Neural cell (in vitro differentiated cells): Measurements from ENCODE around the gene STMN3. TPM values are rescaled to one million over a fixed set of nuclear protein-coding genes. Genes with fewer than 3 reads are reported as not detected.

Experiments
- H2AFZ ChIP-seq: fragments of 200-600, 300-800 bp; sonication (generic), shearing (Covaris generic); 2 replicates; pipeline ENCODE4 v1.6.0; 2014; ENCODE audit warnings: low read depth, mild to moderate bottlenecking, antibody characterized with exemption, low read length, moderate library complexity
- H3F3A ChIP-seq: fragments of 200-600 bp; shearing (Covaris generic); 2 replicates; pipeline ENCODE4 v1.6.1; 2016; ENCODE audit warnings: mild to moderate bottlenecking, moderate library complexity, mixed read lengths, antibody characterized with exemption, low read length; ENCODE audit not compliant: insufficient read depth, poor library complexity, severe bottlenecking
- H3K27ac ChIP-seq: fragments of 200-600, 300-800 bp; sonication (generic), shearing (Covaris generic); 2 replicates; pipeline ENCODE4 v1.5.1; 2014; ENCODE audit warnings: mild to moderate bottlenecking, low read length, moderate library complexity
- H3K27me3 ChIP-seq: fragments of 300-800, 200-600 bp; sonication (generic), shearing (Covaris generic); 2 replicates; pipeline ENCODE4 v1.6.0; 2014; ENCODE audit warnings: mild to moderate bottlenecking, low read depth, low read length, moderate library complexity; ENCODE audit not compliant: insufficient read depth
- H3K36me3 ChIP-seq: fragments of 300-800, 200-600 bp; sonication (generic), shearing (Covaris generic); 2 replicates; pipeline ENCODE4 v1.5.1; 2014; ENCODE audit warnings: mild to moderate bottlenecking, antibody characterized with exemption, low read length, moderate library complexity; ENCODE audit not compliant: insufficient read depth
- H3K4me2 ChIP-seq: fragments of 300-800, 200-600 bp; sonication (generic), shearing (Covaris generic); 2 replicates; pipeline ENCODE4 v1.6.0; 2014; ENCODE audit warnings: mild to moderate bottlenecking, low read length
- H3K4me3 ChIP-seq: fragments of 300-800, 200-600 bp; sonication (generic), shearing (Covaris generic); 2 replicates; pipeline ENCODE4 v1.5.1; 2014; ENCODE audit warnings: mild to moderate bottlenecking, low read length, moderate library complexity
- H3K79me2 ChIP-seq: fragments of 200-600 bp; shearing (Covaris generic); replicated peaks from 2 replicates; pipeline ENCODE4 v1.6.0; 2014; ENCODE audit warnings: mild to moderate bottlenecking, low read length, moderate library complexity; ENCODE audit not compliant: insufficient read depth
- H3K9ac ChIP-seq: fragments of 300-800, 200-600 bp; sonication (generic), shearing (Covaris generic); 2 replicates; pipeline ENCODE4 v1.6.1; 2016; ENCODE audit warnings: mild to moderate bottlenecking, low read length, mixed read lengths
- H3K9me2 ChIP-seq: fragments of 200-600 bp; shearing (Covaris generic); 2 replicates; pipeline ENCODE4 v1.6.1; 2016; ENCODE audit warnings: mild to moderate bottlenecking, low read length, mixed read lengths; ENCODE audit not compliant: insufficient read depth
- H3K9me3 ChIP-seq: fragments of 200-600, 300-800 bp; sonication (generic), shearing (Covaris generic); 2 replicates; pipeline ENCODE4 v1.6.1; 2016; ENCODE audit warnings: mild to moderate bottlenecking, mixed run types, low read length, moderate library complexity, mixed read lengths
- H4K20me1 ChIP-seq: fragments of 200-600 bp; shearing (Covaris generic); 2 replicates; pipeline ENCODE4 v1.6.1; 2016; ENCODE audit warnings: mild to moderate bottlenecking, mixed run types; ENCODE audit not compliant: insufficient read depth
- CTCF ChIP-seq: fragments of 450-650 bp; IDR thresholded peaks from 2 replicates; pipeline ENCODE4 v1.5.1; 2014; ENCODE audit warnings: antibody characterized with exemption, mild to moderate bottlenecking, moderate library complexity; ENCODE audit not compliant: poor library complexity, severe bottlenecking
- EP300 ChIP-seq: fragments of 450-650 bp; conservative IDR thresholded peaks from 2 replicates; pipeline ENCODE4 v1.6.1; 2014; ENCODE audit warnings: antibody characterized with exemption, mild to moderate bottlenecking, moderate library complexity; ENCODE audit not compliant: poor library complexity, severe bottlenecking
- EZH2 ChIP-seq: fragments of 200-600, 300-800 bp; shearing (Covaris generic), sonication (generic); IDR thresholded peaks from 2 replicates; pipeline ENCODE4 v1.6.1; 2014; ENCODE audit warnings: antibody characterized with exemption, low read length, borderline replicate concordance, mild to moderate bottlenecking; ENCODE audit not compliant: insufficient read depth, poor library complexity, severe bottlenecking
- MXI1 ChIP-seq: fragments of 450-650 bp; conservative IDR thresholded peaks from 2 replicates; pipeline ENCODE4 v1.6.1; 2014; ENCODE audit warnings: antibody characterized with exemption, mild to moderate bottlenecking; ENCODE audit not compliant: poor library complexity, severe bottlenecking
- POLR2AphosphoS5 ChIP-seq: IDR thresholded peaks from 2 replicates; pipeline ENCODE4 v1.6.1; 2012
- RAD21 ChIP-seq: fragments of 450-650 bp; conservative IDR thresholded peaks from 2 replicates; pipeline ENCODE4 v1.6.1; 2014; ENCODE audit warnings: antibody characterized with exemption, mild to moderate bottlenecking, moderate library complexity
- REST ChIP-seq: IDR thresholded peaks from 2 replicates; pipeline ENCODE4 v1.6.1; 2012; ENCODE audit warnings: borderline replicate concordance
- SMC3 ChIP-seq: fragments of 450-650 bp; conservative IDR thresholded peaks from 2 replicates; pipeline ENCODE4 v1.6.1; 2014; ENCODE audit warnings: antibody characterized with exemption, mild to moderate bottlenecking, moderate library complexity; ENCODE audit not compliant: poor library complexity
- TAF1 ChIP-seq: IDR thresholded peaks from 2 replicates; pipeline ENCODE4 v1.6.1; 2012; ENCODE audit warnings: low read depth
- polyA plus RNA-seq: library from polyadenylated mRNA; depleted of rRNA; stranded (reverse); fragments of >200 nt; gene quantifications from 2 replicates; pipeline ENCODE4 v1.2.3, GENCODE V29; 2014

STMN3 gene
- polyA plus RNA-seq, 1 donor from 2014 or later = 268 TPM

- no peaks in the 10 kb centered on the region for H3K79me2 ChIP-seq
- no peaks in the 10 kb centered on the region for H3K9me3 ChIP-seq
- H2AFZ ChIP-seq = no peak overlapping the region
- no peaks in the 10 kb centered on the region for H3K9me2 ChIP-seq
- no peak for TF ChIP-seq EZH2
- TF ChIP-seq TAF1 = no peak
- no peak for TF ChIP-seq SMC3
- no peak for TF ChIP-seq MXI1
- TF ChIP-seq RAD21 = no peak
- H3K36me3 ChIP-seq = no peaks in the 10 kb centered on the region
- H3K27me3 ChIP-seq = no peaks in the 10 kb centered on the region
- no peaks in the 10 kb centered on the region for H4K20me1 ChIP-seq
- H3K4me3 ChIP-seq = no peak overlapping the region
- H3K4me2 ChIP-seq = no peak overlapping the region
- H3K27ac ChIP-seq = no peak overlapping the region
- H3F3A ChIP-seq = no peaks in the 10 kb centered on the region
- H3K9ac ChIP-seq = no peak overlapping the region
Measured at GRCh38 chr20:63661959-63662812, 9.0 kb upstream of the STMN3 start.

DNA sequence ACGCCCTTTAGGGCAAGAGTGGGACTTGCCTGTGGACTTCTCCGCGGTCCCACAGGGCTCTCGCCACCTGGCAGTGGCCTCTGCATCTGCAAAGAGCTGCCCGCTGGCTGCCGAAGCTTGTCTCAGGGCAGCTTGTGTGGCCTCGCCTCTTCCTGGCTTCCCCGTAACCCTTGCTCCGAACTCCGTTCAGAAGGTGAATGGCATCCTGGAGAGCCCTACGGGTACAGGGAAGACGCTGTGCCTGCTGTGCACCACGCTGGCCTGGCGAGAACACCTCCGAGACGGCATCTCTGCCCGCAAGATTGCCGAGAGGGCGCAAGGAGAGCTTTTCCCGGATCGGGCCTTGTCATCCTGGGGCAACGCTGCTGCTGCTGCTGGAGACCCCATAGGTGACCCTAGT is 7.9 kb upstream of the STMN3 start:
- Histone ChIP-seq H3K4me2 (no peak overlapping the region), H3K4me3 (no peak overlapping the region), H3K9ac (no peak overlapping the region), H3K79me2 (no peaks in the 10 kb centered on the region), H3K9me2 (no peaks in the 10 kb centered on the region), H3K9me3 (no peaks in the 10 kb centered on the region), H2AFZ (no peak overlapping the region), H3F3A (no peaks in the 10 kb centered on the region), H3K27ac (no peak overlapping the region), H4K20me1 (no peaks in the 10 kb centered on the region), H3K36me3 (no peaks in the 10 kb centered on the region), H3K27me3 (no peaks in the 10 kb centered on the region)
- TF ChIP-seq EZH2 (no peak), POLR2AphosphoS5 (no peak), SMC3 (no peak), RAD21 (no peak), MXI1 (no peak), TAF1 (no peak), CTCF (no peak), EP300 (no peak), REST (no peak)
